Measurements from ENCODE around the gene IL23R.

DNA sequence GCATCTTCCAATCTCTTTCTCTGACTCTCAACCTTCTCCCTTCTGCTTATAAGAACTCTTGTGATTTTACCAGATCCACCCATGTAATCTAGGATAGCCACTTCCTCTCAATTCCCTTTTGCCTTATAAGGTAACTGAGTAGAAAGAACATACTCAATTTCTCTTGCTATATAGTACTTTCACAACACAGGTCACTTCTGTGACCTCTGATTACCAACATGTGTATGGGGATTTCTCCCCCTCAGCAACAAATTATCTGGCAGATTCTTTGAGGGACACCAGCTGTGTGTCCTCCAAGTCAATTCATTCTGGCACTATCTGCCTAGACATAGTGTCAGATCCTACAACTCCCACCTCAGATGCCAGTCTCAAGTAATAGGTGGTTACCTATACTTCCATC lies 62.5 kb downstream of the IL23R start:
- TF ChIP-seq, protein P1, sequence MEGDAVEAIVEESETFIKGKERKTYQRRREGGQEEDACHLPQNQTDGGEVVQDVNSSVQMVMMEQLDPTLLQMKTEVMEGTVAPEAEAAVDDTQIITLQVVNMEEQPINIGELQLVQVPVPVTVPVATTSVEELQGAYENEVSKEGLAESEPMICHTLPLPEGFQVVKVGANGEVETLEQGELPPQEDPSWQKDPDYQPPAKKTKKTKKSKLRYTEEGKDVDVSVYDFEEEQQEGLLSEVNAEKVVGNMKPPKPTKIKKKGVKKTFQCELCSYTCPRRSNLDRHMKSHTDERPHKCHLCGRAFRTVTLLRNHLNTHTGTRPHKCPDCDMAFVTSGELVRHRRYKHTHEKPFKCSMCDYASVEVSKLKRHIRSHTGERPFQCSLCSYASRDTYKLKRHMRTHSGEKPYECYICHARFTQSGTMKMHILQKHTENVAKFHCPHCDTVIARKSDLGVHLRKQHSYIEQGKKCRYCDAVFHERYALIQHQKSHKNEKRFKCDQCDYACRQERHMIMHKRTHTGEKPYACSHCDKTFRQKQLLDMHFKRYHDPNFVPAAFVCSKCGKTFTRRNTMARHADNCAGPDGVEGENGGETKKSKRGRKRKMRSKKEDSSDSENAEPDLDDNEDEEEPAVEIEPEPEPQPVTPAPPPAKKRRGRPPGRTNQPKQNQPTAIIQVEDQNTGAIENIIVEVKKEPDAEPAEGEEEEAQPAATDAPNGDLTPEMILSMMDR (conservative IDR thresholded peaks at IDR 0.05; ENCODE audit: low read length), result no peak
- no peak for TF ChIP-seq EZH2phosphoT487 (IDR thresholded peaks at IDR 0.05; ENCODE audit: borderline replicate concordance, low read depth, low read length)

Measured in OCI-LY7 (cell line).